ENCODE measurements around the gene POLR2L.

Gene POLR2L

GRCh38 chr11:790721-791564 lies 51.4 kb downstream of the POLR2L start:
- H3K4me3 ChIP-seq (ENCODE audit: low read length): no peak overlapping the region
- no peak for DNase-seq (ENCODE audit: low read depth, low spot score)

- DNase-seq (ENCODE audit: low read depth, low spot score): no peak
- no peak within 1 kb of the TSS for H3K4me3 ChIP-seq (ENCODE audit: low read length)
These were observed 52.4 kb downstream of the POLR2L start, which contains the start of gene CEND1 for GRCh38 chr11:789943-790342. Gene CEND1, minus strand, starts transcription at chr11:790090. Its CDS starts 1,514 bp downstream, at chr11:788576.

Data from Jurkat, Clone E6-1 (cell line).